BJ (cell line): ENCODE data around the gene PRKACG. TPM values are rescaled to one million over a fixed set of nuclear protein-coding genes. Genes with fewer than 3 reads are reported as not detected.

Source experiments
- CTCF ChIA-PET: fragments of 350-600 bp; formaldehyde crosslinking; extraction: SDS; loops from one replicate; lab custom pipeline; 2021; ENCODE audit warnings: antibody characterized with exemption, inconsistent platforms; lab: Yijun Ruan, JAX
- POLR2A ChIA-PET: fragments of 300-600 bp; sonication (Branson Sonifier 250); formaldehyde crosslinking; extraction: SDS; loops from one replicate; lab custom pipeline; 2021; ENCODE audit warnings: antibody characterized with exemption; lab: Charles Lee
- DNase-seq: peaks from one replicate; pipeline ENCODE4 v3.0.0-alpha.2; 2011; ENCODE audit warnings: low read depth
- H3K27me3 ChIP-seq: 2 replicates; pipeline ENCODE4 v1.6.0; 2011; ENCODE audit warnings: low read length; ENCODE audit not compliant: control insufficient read depth, insufficient read depth
- H3K36me3 ChIP-seq: 2 replicates; pipeline ENCODE4 v1.5.1; 2011; ENCODE audit warnings: low read length; ENCODE audit not compliant: control insufficient read depth, insufficient read depth
- H3K4me3 ChIP-seq: 2 replicates; pipeline ENCODE4 v1.5.1; 2011; ENCODE audit warnings: low read depth, mild to moderate bottlenecking, control low read depth, low read length
- polyA plus RNA-seq: library from polyadenylated mRNA; depleted of rRNA; stranded (reverse); fragments of >200 nt; gene quantifications from 2 replicates; pipeline ENCODE4 v1.2.3, GENCODE V29; 2011
- TF ChIP-seq, protein P1 (sequence below): IDR thresholded peaks from 2 replicates; pipeline ENCODE4 v1.5.1; 2011; ENCODE audit warnings: low read depth, mild to moderate bottlenecking, control low read depth, inconsistent platforms, low read length, moderate library complexity; ENCODE audit not compliant: insufficient read depth

PRKACG gene
- polyA plus RNA-seq, 1 experiment, result not detected

DNA sequence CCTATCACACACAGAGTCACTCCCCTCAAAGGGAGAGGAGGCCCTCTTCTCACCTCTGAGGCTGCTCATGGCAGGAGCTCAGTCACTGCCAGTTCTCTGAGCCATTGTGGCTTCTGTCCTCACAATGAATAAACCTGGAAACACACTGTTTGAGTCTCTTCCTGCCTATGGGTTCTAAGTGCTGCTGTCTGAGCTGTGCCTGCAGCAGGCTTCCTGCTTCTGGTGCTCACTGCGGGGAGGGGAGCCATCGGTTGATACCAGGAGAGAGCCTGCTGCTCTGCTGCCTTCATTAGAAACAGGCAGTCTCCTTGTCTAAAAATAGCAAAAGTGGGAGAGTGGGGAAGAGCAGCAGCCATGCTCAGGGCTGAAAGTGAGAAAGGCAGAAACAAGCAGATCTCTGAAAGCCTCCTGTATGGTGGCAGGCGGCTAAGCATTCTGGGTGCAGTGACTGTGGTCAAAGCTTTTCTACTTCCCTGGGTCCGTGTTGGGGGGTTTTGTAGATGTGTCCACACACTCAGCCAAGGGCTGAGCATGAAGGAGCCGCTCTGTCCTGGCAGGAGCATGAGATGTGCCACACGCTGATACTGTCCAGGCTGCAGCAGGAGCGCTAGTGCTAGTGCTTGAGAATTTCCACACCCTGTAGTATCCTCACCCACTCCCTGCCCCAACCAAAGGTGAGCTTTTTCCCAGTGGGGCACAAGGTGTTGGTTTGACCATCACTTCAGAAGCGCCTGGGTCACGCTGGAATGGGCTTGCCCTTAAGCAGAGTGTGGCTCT is 34.2 kb downstream of the PRKACG start:
- POLR2A ChIA-PET, result no interaction called here
- Histone ChIP-seq H3K27me3 (peaks cover 6% of the 10 kb centered on the region; the same call in 1 of the 2 replicates), H3K4me3 (no peak overlapping the region), H3K36me3 (no peaks in the 10 kb centered on the region)
- TF ChIP-seq, protein P1, sequence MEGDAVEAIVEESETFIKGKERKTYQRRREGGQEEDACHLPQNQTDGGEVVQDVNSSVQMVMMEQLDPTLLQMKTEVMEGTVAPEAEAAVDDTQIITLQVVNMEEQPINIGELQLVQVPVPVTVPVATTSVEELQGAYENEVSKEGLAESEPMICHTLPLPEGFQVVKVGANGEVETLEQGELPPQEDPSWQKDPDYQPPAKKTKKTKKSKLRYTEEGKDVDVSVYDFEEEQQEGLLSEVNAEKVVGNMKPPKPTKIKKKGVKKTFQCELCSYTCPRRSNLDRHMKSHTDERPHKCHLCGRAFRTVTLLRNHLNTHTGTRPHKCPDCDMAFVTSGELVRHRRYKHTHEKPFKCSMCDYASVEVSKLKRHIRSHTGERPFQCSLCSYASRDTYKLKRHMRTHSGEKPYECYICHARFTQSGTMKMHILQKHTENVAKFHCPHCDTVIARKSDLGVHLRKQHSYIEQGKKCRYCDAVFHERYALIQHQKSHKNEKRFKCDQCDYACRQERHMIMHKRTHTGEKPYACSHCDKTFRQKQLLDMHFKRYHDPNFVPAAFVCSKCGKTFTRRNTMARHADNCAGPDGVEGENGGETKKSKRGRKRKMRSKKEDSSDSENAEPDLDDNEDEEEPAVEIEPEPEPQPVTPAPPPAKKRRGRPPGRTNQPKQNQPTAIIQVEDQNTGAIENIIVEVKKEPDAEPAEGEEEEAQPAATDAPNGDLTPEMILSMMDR, result no peak
- DNase-seq, result no peak
- CTCF ChIA-PET, result no interaction called here

DNA sequence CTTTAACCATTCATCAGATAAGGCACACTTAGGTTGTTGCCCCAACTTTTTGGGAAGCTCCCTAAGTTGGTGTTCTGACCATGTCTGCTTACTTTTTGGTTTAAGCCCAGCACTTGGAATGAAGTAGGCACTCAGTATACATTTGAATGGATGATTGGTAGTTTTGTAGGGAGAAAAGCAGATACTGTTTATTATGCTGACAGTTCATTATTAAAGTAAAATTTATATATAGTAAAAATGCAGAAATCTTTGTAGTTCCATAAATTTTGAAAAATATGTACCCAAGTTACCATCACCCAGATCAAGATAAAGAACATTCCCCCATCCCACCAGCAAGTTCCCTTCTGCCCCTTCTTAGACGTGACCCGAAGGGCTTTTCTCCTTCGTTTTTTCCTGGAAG is 35.4 kb downstream of the PRKACG start:
- DNase-seq, result no peak
- ChIA-PET POLR2A (no interaction called here), CTCF (interaction anchor here (2.6 kb wide), 1 partner anchor 21 kb away, joined by 9 read pairs; no protein-coding TSS in a partner anchor)
- Histone ChIP-seq H3K27me3 (peaks cover 6% of the 10 kb centered on the region; the same call in 1 of the 2 replicates), H3K4me3 (no peak overlapping the region), H3K36me3 (no peaks in the 10 kb centered on the region)
- TF ChIP-seq, protein P1, result no peak

DNA sequence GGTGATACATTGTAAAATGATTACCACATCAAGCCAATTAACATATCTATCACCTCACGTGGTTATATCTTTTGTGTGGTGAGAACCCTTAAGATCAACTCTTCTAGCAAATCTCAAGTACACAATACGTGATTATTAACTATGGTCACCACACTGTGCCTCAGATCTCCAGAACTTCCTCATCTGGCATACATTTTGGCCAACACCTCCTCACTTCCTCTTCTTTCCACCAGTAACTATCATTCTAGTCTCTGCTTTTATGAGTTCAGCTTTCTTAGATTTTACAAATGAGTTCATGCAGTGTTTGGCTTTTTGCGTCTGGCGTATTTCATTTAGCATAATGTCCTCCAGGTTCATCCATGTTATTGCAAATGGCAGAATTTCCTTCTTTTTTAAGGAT is 35.8 kb downstream of the PRKACG start:
- TF ChIP-seq, protein P1, result no peak
- no peaks in the 10 kb centered on the region for H3K36me3 ChIP-seq
- H3K27me3 ChIP-seq, result peaks cover 6% of the 10 kb centered on the region; the same call in 1 of the 2 replicates
- POLR2A ChIA-PET, result no interaction called here
- CTCF ChIA-PET, result interaction anchor here (2.6 kb wide), 1 partner anchor 22 kb away, joined by 9 read pairs; no protein-coding TSS in a partner anchor
- no peak for DNase-seq
- no peak overlapping the region for H3K4me3 ChIP-seq

DNA sequence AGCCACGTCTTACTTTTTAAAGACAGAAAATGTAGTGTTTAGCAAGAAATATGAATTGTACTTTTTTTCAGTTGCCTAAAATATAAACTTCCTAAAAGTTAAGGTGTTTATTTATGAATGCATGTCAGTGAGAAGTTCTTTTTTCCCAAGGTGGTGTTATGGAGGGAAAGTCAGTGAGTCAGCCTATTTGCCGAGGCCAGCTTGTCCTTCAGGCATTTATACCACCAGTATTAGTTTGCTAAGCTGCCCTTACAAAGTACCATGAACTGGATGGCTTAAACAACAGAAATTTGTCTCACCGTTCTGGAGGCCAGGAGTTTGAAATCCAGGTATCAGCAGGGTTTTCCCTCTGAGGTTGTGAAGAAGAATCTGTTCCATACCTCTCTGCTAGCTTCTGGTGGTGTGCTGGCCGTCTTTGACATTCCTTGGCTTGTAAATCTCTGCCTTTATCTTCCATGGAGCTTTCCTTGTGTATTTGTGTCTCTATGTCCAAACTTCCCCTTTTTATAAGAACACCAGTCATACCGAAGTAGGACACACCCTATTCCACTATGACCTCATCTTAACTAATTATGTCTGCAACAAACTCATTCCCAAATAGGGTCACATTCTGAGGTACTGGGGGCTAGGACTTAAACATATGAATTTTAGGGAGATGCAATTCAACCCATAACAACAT is 38.4 kb downstream of the PRKACG start:
- TF ChIP-seq, protein P1, result no peak
- Histone ChIP-seq H3K27me3 (peaks cover 5% of the 10 kb centered on the region; the same call in 1 of the 2 replicates), H3K4me3 (no peak overlapping the region), H3K36me3 (no peaks in the 10 kb centered on the region)
- CTCF ChIA-PET, result interaction anchor here (1.2 to 2.6 kb wide), 3 partner anchors 8 to 24 kb away, joined by 5 to 9 read pairs (median 5); no protein-coding TSS in a partner anchor
- POLR2A ChIA-PET, result no interaction called here
- DNase-seq, result no peak

DNA sequence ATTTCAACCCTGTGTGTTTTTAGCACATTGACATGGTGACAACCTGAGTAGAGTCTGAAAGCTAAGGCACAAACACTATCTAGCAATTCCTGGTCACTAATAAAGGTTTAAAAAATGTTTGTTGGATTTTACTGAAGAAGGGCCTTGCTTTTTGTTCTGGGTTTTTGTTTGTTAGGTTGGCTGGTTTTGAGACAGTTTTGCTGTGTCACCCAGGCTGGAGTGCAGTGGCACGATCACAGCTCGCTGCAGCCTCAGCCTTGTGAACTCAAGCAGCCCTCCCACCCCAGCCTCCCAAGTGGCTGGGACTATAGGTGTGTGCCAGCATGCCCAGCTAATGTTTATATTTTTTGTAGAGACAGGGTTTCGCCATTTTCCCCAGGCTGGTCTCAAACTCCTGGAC is 39.0 kb downstream of the PRKACG start:
- TF ChIP-seq, protein P1, result no peak
- 0 out of 2 replicates have a peak, but pooled peaks cover under 1% of the 10 kb centered on the region for H3K27me3 ChIP-seq
- no peak for DNase-seq
- no peaks in the 10 kb centered on the region for H3K36me3 ChIP-seq
- CTCF ChIA-PET, result interaction anchor here (1.2 kb wide), 1 partner anchor 25 kb away, joined by 5 read pairs; no protein-coding TSS in a partner anchor
- POLR2A ChIA-PET, result no interaction called here
- no peak overlapping the region for H3K4me3 ChIP-seq
